A549 (cell line): Measurements from ENCODE around the gene NAV2.

Source experiments
- ESRRA ChIP-seq: fragments of 150-350 bp; IDR thresholded peaks from 2 replicates; pipeline ENCODE4 v1.6.1; 2014; ENCODE audit warnings: mild to moderate bottlenecking, low read length, borderline replicate concordance
- JUNB ChIP-seq: fragments of >200 bp; sonication (Bioruptor Twin); formaldehyde crosslinking; IDR thresholded peaks from 2 replicates; pipeline ENCODE4 v1.6.1; 2016

DNA sequence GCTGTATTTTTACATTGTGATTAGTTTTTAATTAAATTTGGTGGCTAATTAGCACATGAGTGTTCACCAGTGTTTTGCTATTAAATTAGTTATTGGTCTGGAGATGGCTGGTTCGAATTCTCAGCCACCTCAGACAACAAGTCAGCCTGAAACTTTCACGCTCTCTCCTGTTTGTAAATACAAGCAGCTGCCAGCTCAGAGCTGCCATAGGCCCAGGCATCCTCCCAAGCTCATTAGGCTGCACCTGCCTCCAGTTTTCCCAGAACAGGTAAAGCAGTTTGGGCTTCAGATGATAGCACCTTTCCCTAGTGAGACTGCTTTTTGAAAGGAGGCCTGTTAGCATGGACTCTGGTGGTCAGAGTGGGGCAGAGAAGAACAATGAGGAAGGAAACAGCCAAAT, 156.8 kb downstream of the NAV2 start:
- TF ChIP-seq JUNB (no peak), ESRRA (no peak)
